Neuron (in vitro differentiated cells): ENCODE data around the gene ORMDL3.

Source experiments
- H2AFZ ChIP-seq: one replicate; pipeline ENCODE4 v1.6.1; 2013; ENCODE audit warnings: low read depth, mild to moderate bottlenecking, inconsistent platforms, low read length, moderate library complexity
- H3K27me3 ChIP-seq: one replicate; pipeline ENCODE4 v1.6.1; 2013; ENCODE audit warnings: low read length; ENCODE audit not compliant: insufficient read depth
- H3K36me3 ChIP-seq: one replicate; pipeline ENCODE4 v1.6.1; 2013; ENCODE audit warnings: low read length; ENCODE audit not compliant: insufficient read depth
- H3K4me1 ChIP-seq: one replicate; pipeline ENCODE4 v1.6.1; 2013; ENCODE audit warnings: low read length; ENCODE audit not compliant: insufficient read depth
- H3K4me3 ChIP-seq: 2 replicates; pipeline ENCODE4 v1.5.1; 2013; ENCODE audit warnings: mild to moderate bottlenecking, low read length, moderate library complexity
- H3K9me3 ChIP-seq: one replicate; pipeline ENCODE4 v1.6.1; 2013; ENCODE audit warnings: low read length

ORMDL3 gene

GRCh38 chr17:39943702-39944392 is 16.4 kb upstream of the ORMDL3 start:
- peaks cover 2% of the 10 kb centered on the region for H3K9me3 ChIP-seq
- H3K27me3 ChIP-seq: peaks cover 26% of the 10 kb centered on the region
- H3K4me1 ChIP-seq: no peaks in the 10 kb centered on the region
- H3K36me3 ChIP-seq: no peaks in the 10 kb centered on the region
- H2AFZ ChIP-seq: no peak overlapping the region
- H3K4me3 ChIP-seq: no peak overlapping the region

- no peaks in the 10 kb centered on the region for H3K4me1 ChIP-seq
- no peak overlapping the region for H2AFZ ChIP-seq
- peaks cover 15% of the 10 kb centered on the region for H3K27me3 ChIP-seq
- H3K9me3 ChIP-seq: peaks cover 2% of the 10 kb centered on the region
- no peak overlapping the region for H3K4me3 ChIP-seq
- no peaks in the 10 kb centered on the region for H3K36me3 ChIP-seq
Measured at GRCh38 chr17:39939588-39940419, 12.4 kb upstream of the ORMDL3 start.

GRCh38 chr17:39939106-39939505 is 11.7 kb upstream of the ORMDL3 start:
- Histone ChIP-seq H3K4me3 (no peak overlapping the region), H3K9me3 (peaks cover 2% of the 10 kb centered on the region), H3K4me1 (no peaks in the 10 kb centered on the region), H3K27me3 (peaks cover 13% of the 10 kb centered on the region), H2AFZ (no peak overlapping the region), H3K36me3 (no peaks in the 10 kb centered on the region)

GRCh38 chr17:39938140-39938869 is 10.9 kb upstream of the ORMDL3 start:
- H3K36me3 ChIP-seq: no peaks in the 10 kb centered on the region
- no peaks in the 10 kb centered on the region for H3K4me1 ChIP-seq
- H3K27me3 ChIP-seq: peaks cover 8% of the 10 kb centered on the region
- H3K9me3 ChIP-seq: no peaks in the 10 kb centered on the region
- H2AFZ ChIP-seq: no peak overlapping the region
- H3K4me3 ChIP-seq: no peak overlapping the region

- Histone ChIP-seq H3K9me3 (no peaks in the 10 kb centered on the region), H3K27me3 (peaks cover 4% of the 10 kb centered on the region), H2AFZ (no peak overlapping the region), H3K4me3 (no peak overlapping the region), H3K36me3 (no peaks in the 10 kb centered on the region), H3K4me1 (no peaks in the 10 kb centered on the region)
Measured at GRCh38 chr17:39937447-39937846, 10.0 kb upstream of the ORMDL3 start.

GRCh38 chr17:39935909-39936308 is 8.5 kb upstream of the ORMDL3 start:
- Histone ChIP-seq H3K36me3 (no peaks in the 10 kb centered on the region), H3K27me3 (no peaks in the 10 kb centered on the region), H3K9me3 (no peaks in the 10 kb centered on the region), H3K4me1 (no peaks in the 10 kb centered on the region), H2AFZ (no peak overlapping the region), H3K4me3 (no peak overlapping the region)

- Histone ChIP-seq H3K27me3 (no peaks in the 10 kb centered on the region), H3K4me3 (no peak overlapping the region), H3K9me3 (no peaks in the 10 kb centered on the region), H3K36me3 (no peaks in the 10 kb centered on the region), H3K4me1 (no peaks in the 10 kb centered on the region), H2AFZ (no peak overlapping the region)
Measured at GRCh38 chr17:39934324-39934723, 6.9 kb upstream of the ORMDL3 start.

- no peaks in the 10 kb centered on the region for H3K9me3 ChIP-seq
- H3K27me3 ChIP-seq: no peaks in the 10 kb centered on the region
- no peak overlapping the region for H3K4me3 ChIP-seq
- no peak overlapping the region for H2AFZ ChIP-seq
- H3K4me1 ChIP-seq: no peaks in the 10 kb centered on the region
- H3K36me3 ChIP-seq: no peaks in the 10 kb centered on the region
Measured at GRCh38 chr17:39933912-39934311, 6.5 kb upstream of the ORMDL3 start.

GRCh38 chr17:39929646-39930407 is 2.4 kb upstream of the ORMDL3 start:
- Histone ChIP-seq H3K4me3 (no peak overlapping the region), H3K4me1 (peaks cover 22% of the 10 kb centered on the region), H3K9me3 (no peaks in the 10 kb centered on the region), H3K36me3 (no peaks in the 10 kb centered on the region), H3K27me3 (no peaks in the 10 kb centered on the region), H2AFZ (no peak overlapping the region)

- Histone ChIP-seq H2AFZ (no peak overlapping the region), H3K27me3 (no peaks in the 10 kb centered on the region), H3K36me3 (peaks cover under 1% of the 10 kb centered on the region), H3K9me3 (no peaks in the 10 kb centered on the region), H3K4me1 (peaks cover 22% of the 10 kb centered on the region), H3K4me3 (no peak overlapping the region)
Measured at GRCh38 chr17:39928858-39929645, 1.7 kb upstream of the ORMDL3 start.

- Histone ChIP-seq H2AFZ (peak overlapping the region; percentile 87), H3K4me1 (peaks cover 22% of the 10 kb centered on the region), H3K36me3 (peaks cover 9% of the 10 kb centered on the region), H3K9me3 (no peaks in the 10 kb centered on the region), H3K27me3 (no peaks in the 10 kb centered on the region), H3K4me3 (peak overlapping the region; percentile 78)
Measured at GRCh38 chr17:39927929-39928857, 792 bp upstream of the ORMDL3 start.
